GM23338 (cell line): ENCODE results near the gene SUCLG2. TPM values are rescaled to one million over a fixed set of nuclear protein-coding genes. Genes with fewer than 3 reads are reported as not detected.

Experiments used
- ATAC-seq: fragments of 200-7000 bp; cut with Tn5 transposase; 3 replicates; pipeline ENCODE4 v1.9.1; 2020
- DNase-seq: peaks from one replicate; pipeline ENCODE4 v3.0.0-alpha.2; 2015; ENCODE audit warnings: low spot score
- H2AFZ ChIP-seq: fragments of 200-600 bp; sonication (generic); 2 replicates; pipeline ENCODE4 v1.8.0; 2016; ENCODE audit warnings: antibody characterized with exemption, mild to moderate bottlenecking, moderate library complexity
- H3F3A ChIP-seq: fragments of 200-600 bp; sonication (generic); replicated peaks from 2 replicates; pipeline ENCODE4 v1.8.0; 2017; ENCODE audit warnings: antibody characterized with exemption, mixed run types, low read depth
- H3K27ac ChIP-seq: fragments of 200-600 bp; sonication (generic); 2 replicates; pipeline ENCODE4 v1.6.1; 2016; ENCODE audit warnings: low read depth
- H3K27me3 ChIP-seq: fragments of 200-600 bp; sonication (generic); 2 replicates; pipeline ENCODE4 v1.8.0; 2016; ENCODE audit warnings: mild to moderate bottlenecking, mixed run types, moderate library complexity; ENCODE audit not compliant: insufficient read depth
- H3K36me3 ChIP-seq: fragments of 200-600 bp; sonication (generic); 2 replicates; pipeline ENCODE4 v1.8.0; 2016; ENCODE audit warnings: mild to moderate bottlenecking; ENCODE audit not compliant: insufficient read depth
- H3K4me1 ChIP-seq: fragments of 200-600 bp; sonication (generic); 2 replicates; pipeline ENCODE4 v1.8.0; 2016; ENCODE audit warnings: mild to moderate bottlenecking, moderate library complexity; ENCODE audit not compliant: insufficient read depth
- H3K4me2 ChIP-seq: fragments of 200-600 bp; sonication (generic); 2 replicates; pipeline ENCODE4 v1.7.1; 2017; ENCODE audit warnings: mixed run types
- H3K4me3 ChIP-seq: fragments of 200-600 bp; sonication (generic); 2 replicates; pipeline ENCODE4 v1.6.1; 2016; ENCODE audit warnings: mixed run types
- H3K79me2 ChIP-seq: fragments of 200-600 bp; sonication (generic); replicated peaks from 2 replicates; pipeline ENCODE4 v1.8.0; 2017; ENCODE audit warnings: mild to moderate bottlenecking; ENCODE audit not compliant: insufficient read depth
- H3K9me2 ChIP-seq: fragments of 200-600 bp; sonication (generic); 2 replicates; pipeline ENCODE4 v1.8.0; 2017; ENCODE audit not compliant: insufficient read depth
- H4K20me1 ChIP-seq: fragments of 200-600 bp; sonication (generic); replicated peaks from 2 replicates; pipeline ENCODE4 v1.8.0; 2017; ENCODE audit warnings: mild to moderate bottlenecking; ENCODE audit not compliant: insufficient read depth
- H3K27ac Mint-ChIP-seq: 2 replicates; pipeline ENCODE4 v1.8.0; 2020; ENCODE audit warnings: inconsistent platforms, mild to moderate bottlenecking, moderate library complexity, mixed read lengths
- H3K27me3 Mint-ChIP-seq: 3 replicates; pipeline ENCODE4 v1.8.0; 2022; ENCODE audit warnings: low read depth, mild to moderate bottlenecking, moderate library complexity, mixed read lengths, inconsistent platforms; ENCODE audit not compliant: insufficient read depth, poor library complexity
- H3K36me3 Mint-ChIP-seq: 3 replicates; pipeline ENCODE4 v1.8.0; 2021; ENCODE audit warnings: low read depth, mild to moderate bottlenecking, inconsistent platforms, moderate library complexity, mixed read lengths
- H3K4me1 Mint-ChIP-seq: 3 replicates; pipeline ENCODE4 v1.8.0; 2020; ENCODE audit warnings: mild to moderate bottlenecking, inconsistent platforms, mixed read lengths
- H3K4me3 Mint-ChIP-seq: 3 replicates; pipeline ENCODE4 v1.8.0; 2021; ENCODE audit warnings: moderate library complexity, mild to moderate bottlenecking, inconsistent platforms, mixed read lengths
- H3K9me3 Mint-ChIP-seq: 3 replicates; pipeline ENCODE4 v1.8.0; 2020; ENCODE audit warnings: moderate library complexity, mild to moderate bottlenecking, inconsistent platforms, mixed read lengths
- EZH2phosphoT487 ChIP-seq: fragments of 200-600 bp; sonication (generic); IDR thresholded peaks from one replicate; pipeline ENCODE4 v1.8.1; 2018; ENCODE audit warnings: antibody characterized with exemption; ENCODE audit not compliant: unreplicated experiment
- JUNB ChIP-seq: IDR thresholded peaks from one replicate; pipeline ENCODE4 v1.6.1; 2016; ENCODE audit warnings: antibody characterized with exemption; ENCODE audit not compliant: unreplicated experiment
- STAT1 ChIP-seq: IDR thresholded peaks from one replicate; pipeline ENCODE4 v1.6.1; 2016; ENCODE audit warnings: antibody characterized with exemption; ENCODE audit not compliant: unreplicated experiment
- ZNF114 ChIP-seq: fragments of 250-450 bp; sonication (Bioruptor Pico); IDR thresholded peaks from 2 replicates; pipeline ENCODE4 v1.5.0; 2020; ENCODE audit warnings: mild to moderate bottlenecking, moderate library complexity
- ZNF331 ChIP-seq: fragments of 250-450 bp; sonication (Bioruptor Pico); IDR thresholded peaks from 2 replicates; pipeline ENCODE4 v1.5.0; 2020; ENCODE audit warnings: low read depth, mild to moderate bottlenecking, moderate library complexity
- polyA plus RNA-seq: library from polyadenylated mRNA; unstranded; fragments of >200 nt; fragmentation: Nextera tagmentation; extraction: Ambion mirVana; gene quantifications from 2 replicates; pipeline ENCODE4 v1.2.1, GENCODE V29; 2016
- total RNA-seq: library from RNA; depleted of rRNA; stranded (reverse); fragments of >200 nt; shearing (Covaris generic); gene quantifications from 2 replicates; pipeline ENCODE4 v1.2.3, GENCODE V29; 2014
- TF ChIP-seq, protein P1 (sequence below): IDR thresholded peaks from one replicate; pipeline ENCODE4 v1.6.1; 2018; ENCODE audit warnings: antibody characterized with exemption; ENCODE audit not compliant: unreplicated experiment
- TF ChIP-seq, protein P2 (sequence below): fragments of 250-450 bp; sonication (Bioruptor Pico); IDR thresholded peaks from 2 replicates; pipeline ENCODE4 v1.5.0; 2020; ENCODE audit warnings: mild to moderate bottlenecking, moderate library complexity

SUCLG2 gene
- total and polyA plus RNA-seq, 2 experiments from 2014 or later, result 29.3 to 39.0 TPM

DNA sequence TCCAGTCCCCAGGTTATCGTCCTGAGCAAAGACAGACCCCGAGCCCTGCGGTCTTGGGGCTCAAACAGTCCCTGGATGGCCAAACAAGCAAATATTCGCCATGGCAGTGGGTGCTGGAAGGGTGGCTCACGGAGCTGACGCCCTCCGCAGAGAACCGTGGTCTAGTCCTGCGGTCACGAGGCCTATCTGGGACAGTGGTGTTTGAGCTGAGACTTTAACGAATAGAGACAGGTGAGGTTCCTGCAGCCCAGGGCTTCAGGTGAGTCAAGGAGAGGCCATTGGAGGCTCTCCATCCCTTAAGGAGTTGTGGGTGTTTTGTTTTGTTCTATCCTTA lies 399 bp upstream of the SUCLG2 start:
- DNase-seq (no peak), ATAC-seq (peak; percentile 30; the same call in 2 of the 3 replicates)
- Histone ChIP-seq H3K79me2 (peaks cover 9% of the 10 kb centered on the region), H3K4me3 (peak overlapping the region; percentile 72), H3K9me2 (0 out of 2 replicates have a peak, but pooled peaks cover 7% of the 10 kb centered on the region), H3K4me1 (peaks cover 14% of the 10 kb centered on the region), H4K20me1 (no peaks in the 10 kb centered on the region), H3F3A (no peaks in the 10 kb centered on the region), H3K27ac (peak overlapping the region; percentile 28; the same call in 1 of the 2 replicates), H3K27me3 (no peaks in the 10 kb centered on the region), H3K4me2 (peak overlapping the region; percentile 78), H3K36me3 (no peaks in the 10 kb centered on the region), H2AFZ (peak overlapping the region; percentile 99)
- TF ChIP-seq ZNF114 (CRISPR knock-in tag), result no peak
- TF ChIP-seq EZH2phosphoT487, result no peak
- TF ChIP-seq, protein P1, sequence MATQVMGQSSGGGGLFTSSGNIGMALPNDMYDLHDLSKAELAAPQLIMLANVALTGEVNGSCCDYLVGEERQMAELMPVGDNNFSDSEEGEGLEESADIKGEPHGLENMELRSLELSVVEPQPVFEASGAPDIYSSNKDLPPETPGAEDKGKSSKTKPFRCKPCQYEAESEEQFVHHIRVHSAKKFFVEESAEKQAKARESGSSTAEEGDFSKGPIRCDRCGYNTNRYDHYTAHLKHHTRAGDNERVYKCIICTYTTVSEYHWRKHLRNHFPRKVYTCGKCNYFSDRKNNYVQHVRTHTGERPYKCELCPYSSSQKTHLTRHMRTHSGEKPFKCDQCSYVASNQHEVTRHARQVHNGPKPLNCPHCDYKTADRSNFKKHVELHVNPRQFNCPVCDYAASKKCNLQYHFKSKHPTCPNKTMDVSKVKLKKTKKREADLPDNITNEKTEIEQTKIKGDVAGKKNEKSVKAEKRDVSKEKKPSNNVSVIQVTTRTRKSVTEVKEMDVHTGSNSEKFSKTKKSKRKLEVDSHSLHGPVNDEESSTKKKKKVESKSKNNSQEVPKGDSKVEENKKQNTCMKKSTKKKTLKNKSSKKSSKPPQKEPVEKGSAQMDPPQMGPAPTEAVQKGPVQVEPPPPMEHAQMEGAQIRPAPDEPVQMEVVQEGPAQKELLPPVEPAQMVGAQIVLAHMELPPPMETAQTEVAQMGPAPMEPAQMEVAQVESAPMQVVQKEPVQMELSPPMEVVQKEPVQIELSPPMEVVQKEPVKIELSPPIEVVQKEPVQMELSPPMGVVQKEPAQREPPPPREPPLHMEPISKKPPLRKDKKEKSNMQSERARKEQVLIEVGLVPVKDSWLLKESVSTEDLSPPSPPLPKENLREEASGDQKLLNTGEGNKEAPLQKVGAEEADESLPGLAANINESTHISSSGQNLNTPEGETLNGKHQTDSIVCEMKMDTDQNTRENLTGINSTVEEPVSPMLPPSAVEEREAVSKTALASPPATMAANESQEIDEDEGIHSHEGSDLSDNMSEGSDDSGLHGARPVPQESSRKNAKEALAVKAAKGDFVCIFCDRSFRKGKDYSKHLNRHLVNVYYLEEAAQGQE, result no peak
- TF ChIP-seq STAT1, result no peak
- no peak for TF ChIP-seq JUNB
- TF ChIP-seq, protein P2, sequence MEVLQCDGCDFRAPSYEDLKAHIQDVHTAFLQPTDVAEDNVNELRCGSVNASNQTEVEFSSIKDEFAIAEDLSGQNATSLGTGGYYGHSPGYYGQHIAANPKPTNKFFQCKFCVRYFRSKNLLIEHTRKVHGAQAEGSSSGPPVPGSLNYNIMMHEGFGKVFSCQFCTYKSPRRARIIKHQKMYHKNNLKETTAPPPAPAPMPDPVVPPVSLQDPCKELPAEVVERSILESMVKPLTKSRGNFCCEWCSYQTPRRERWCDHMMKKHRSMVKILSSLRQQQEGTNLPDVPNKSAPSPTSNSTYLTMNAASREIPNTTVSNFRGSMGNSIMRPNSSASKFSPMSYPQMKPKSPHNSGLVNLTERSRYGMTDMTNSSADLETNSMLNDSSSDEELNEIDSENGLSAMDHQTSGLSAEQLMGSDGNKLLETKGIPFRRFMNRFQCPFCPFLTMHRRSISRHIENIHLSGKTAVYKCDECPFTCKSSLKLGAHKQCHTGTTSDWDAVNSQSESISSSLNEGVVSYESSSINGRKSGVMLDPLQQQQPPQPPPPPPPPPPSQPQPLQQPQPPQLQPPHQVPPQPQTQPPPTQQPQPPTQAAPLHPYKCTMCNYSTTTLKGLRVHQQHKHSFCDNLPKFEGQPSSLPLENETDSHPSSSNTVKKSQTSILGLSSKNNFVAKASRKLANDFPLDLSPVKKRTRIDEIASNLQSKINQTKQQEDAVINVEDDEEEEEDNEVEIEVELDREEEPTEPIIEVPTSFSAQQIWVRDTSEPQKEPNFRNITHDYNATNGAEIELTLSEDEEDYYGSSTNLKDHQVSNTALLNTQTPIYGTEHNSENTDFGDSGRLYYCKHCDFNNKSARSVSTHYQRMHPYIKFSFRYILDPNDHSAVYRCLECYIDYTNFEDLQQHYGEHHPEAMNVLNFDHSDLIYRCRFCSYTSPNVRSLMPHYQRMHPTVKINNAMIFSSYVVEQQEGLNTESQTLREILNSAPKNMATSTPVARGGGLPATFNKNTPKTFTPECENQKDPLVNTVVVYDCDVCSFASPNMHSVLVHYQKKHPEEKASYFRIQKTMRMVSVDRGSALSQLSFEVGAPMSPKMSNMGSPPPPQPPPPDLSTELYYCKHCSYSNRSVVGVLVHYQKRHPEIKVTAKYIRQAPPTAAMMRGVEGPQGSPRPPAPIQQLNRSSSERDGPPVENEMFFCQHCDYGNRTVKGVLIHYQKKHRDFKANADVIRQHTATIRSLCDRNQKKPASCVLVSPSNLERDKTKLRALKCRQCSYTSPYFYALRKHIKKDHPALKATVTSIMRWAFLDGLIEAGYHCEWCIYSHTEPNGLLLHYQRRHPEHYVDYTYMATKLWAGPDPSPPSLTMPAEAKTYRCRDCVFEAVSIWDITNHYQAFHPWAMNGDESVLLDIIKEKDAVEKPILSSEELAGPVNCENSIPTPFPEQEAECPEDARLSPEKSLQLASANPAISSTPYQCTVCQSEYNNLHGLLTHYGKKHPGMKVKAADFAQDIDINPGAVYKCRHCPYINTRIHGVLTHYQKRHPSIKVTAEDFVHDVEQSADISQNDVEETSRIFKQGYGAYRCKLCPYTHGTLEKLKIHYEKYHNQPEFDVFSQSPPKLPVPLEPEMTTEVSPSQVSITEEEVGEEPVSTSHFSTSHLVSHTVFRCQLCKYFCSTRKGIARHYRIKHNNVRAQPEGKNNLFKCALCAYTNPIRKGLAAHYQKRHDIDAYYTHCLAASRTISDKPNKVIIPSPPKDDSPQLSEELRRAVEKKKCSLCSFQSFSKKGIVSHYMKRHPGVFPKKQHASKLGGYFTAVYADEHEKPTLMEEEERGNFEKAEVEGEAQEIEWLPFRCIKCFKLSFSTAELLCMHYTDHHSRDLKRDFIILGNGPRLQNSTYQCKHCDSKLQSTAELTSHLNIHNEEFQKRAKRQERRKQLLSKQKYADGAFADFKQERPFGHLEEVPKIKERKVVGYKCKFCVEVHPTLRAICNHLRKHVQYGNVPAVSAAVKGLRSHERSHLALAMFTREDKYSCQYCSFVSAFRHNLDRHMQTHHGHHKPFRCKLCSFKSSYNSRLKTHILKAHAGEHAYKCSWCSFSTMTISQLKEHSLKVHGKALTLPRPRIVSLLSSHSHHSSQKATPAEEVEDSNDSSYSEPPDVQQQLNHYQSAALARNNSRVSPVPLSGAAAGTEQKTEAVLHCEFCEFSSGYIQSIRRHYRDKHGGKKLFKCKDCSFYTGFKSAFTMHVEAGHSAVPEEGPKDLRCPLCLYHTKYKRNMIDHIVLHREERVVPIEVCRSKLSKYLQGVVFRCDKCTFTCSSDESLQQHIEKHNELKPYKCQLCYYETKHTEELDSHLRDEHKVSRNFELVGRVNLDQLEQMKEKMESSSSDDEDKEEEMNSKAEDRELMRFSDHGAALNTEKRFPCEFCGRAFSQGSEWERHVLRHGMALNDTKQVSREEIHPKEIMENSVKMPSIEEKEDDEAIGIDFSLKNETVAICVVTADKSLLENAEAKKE, result no peak
- TF ChIP-seq ZNF331, result no peak
- no peak overlapping the region for H3K27ac Mint-ChIP-seq
- H3K4me1 Mint-ChIP-seq, result peaks cover 20% of the 10 kb centered on the region
- peaks cover 2% of the 10 kb centered on the region for H3K27me3 Mint-ChIP-seq
- no peaks in the 10 kb centered on the region; the same call in 2 of the 3 replicates for H3K9me3 Mint-ChIP-seq
- H3K36me3 Mint-ChIP-seq, result peaks cover 15% of the 10 kb centered on the region
- peak overlapping the region; percentile 71 for H3K4me3 Mint-ChIP-seq
